Loucy (cell line): ENCODE data around the gene PDGFC.

Source experiments
- CTCF ChIP-seq: fragments of 200-600 bp; sonication (generic); conservative IDR thresholded peaks from 2 replicates; pipeline ENCODE4 v1.5.1; 2014; ENCODE audit warnings: mild to moderate bottlenecking, antibody characterized with exemption, low read length
- EZH2phosphoT487 ChIP-seq: fragments of 200-600 bp; IDR thresholded peaks from 2 replicates; pipeline ENCODE4 v1.6.1; 2018; ENCODE audit warnings: antibody characterized with exemption, mild to moderate bottlenecking, moderate library complexity, borderline replicate concordance

DNA sequence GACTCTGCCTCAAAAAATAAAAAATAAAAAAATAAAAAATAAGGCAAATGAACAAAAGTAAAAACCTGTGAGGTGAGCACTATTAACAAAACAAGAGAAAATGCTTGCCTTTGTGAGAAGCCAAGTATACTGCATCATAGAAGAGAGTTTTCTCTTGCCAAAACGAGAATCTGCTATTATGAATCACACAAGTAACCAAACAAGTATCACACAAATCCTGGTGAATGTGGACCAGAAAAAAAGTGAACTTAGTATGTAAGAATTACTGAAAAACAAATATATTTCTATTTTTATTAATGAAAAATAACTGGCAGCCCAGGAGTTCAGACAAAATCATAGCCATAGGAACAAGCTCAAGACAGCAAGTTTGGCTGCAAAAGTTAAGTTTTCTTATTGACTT, 193.5 kb downstream of the PDGFC start:
- no peak for TF ChIP-seq CTCF
- TF ChIP-seq EZH2phosphoT487: no peak
